WTC11 (cell line): ENCODE data around the gene MARCHF11. TPM values are rescaled to one million over a fixed set of nuclear protein-coding genes. Genes with fewer than 3 reads are reported as not detected.

Source experiments
- CBFB ChIP-seq: sonication (generic); formaldehyde crosslinking; IDR thresholded peaks from 2 replicates; pipeline ENCODE4 v1.8.1; 2022; ENCODE audit warnings: mild to moderate bottlenecking, low read depth, missing genetic modification reagents
- ELF4 ChIP-seq: sonication (generic); formaldehyde crosslinking; IDR thresholded peaks from 2 replicates; pipeline ENCODE4 v1.8.1; 2022; ENCODE audit warnings: low read depth, mild to moderate bottlenecking, moderate library complexity, missing genetic modification reagents
- ETV6 ChIP-seq: sonication (generic); formaldehyde crosslinking; IDR thresholded peaks from 2 replicates; pipeline ENCODE4 v1.8.1; 2022; ENCODE audit warnings: mild to moderate bottlenecking, missing genetic modification reagents
- FOXJ3 ChIP-seq: sonication (generic); formaldehyde crosslinking; IDR thresholded peaks from 2 replicates; pipeline ENCODE4 v1.9.0; 2021; ENCODE audit warnings: missing genetic modification reagents, mild to moderate bottlenecking, borderline replicate concordance
- JAZF1 ChIP-seq: fragments of 250-450 bp; sonication (Bioruptor Pico); IDR thresholded peaks from 2 replicates; pipeline ENCODE4 v1.9.0; 2021; ENCODE audit warnings: moderate library complexity, mild to moderate bottlenecking, inconsistent platforms
- ZNF396 ChIP-seq: fragments of 250-450 bp; sonication (Bioruptor Pico); IDR thresholded peaks from 2 replicates; pipeline ENCODE4 v1.8.0; 2021; ENCODE audit warnings: mild to moderate bottlenecking, moderate library complexity, borderline replicate concordance
- total RNA-seq: library from RNA; stranded (reverse); gene quantifications from 3 replicates; pipeline ENCODE4 v1.2.3, GENCODE V29; 2021
- TF ChIP-seq, protein P1 (sequence below): fragments of 250-450 bp; sonication (Bioruptor Pico); IDR thresholded peaks from 2 replicates; pipeline ENCODE4 v2.1.2; 2022; ENCODE audit warnings: mild to moderate bottlenecking, moderate library complexity
- TF ChIP-seq, protein P2 (sequence below): fragments of 250-450 bp; sonication (Bioruptor Pico); IDR thresholded peaks from 2 replicates; pipeline ENCODE4 v1.8.0; 2021; ENCODE audit warnings: mild to moderate bottlenecking
- TF ChIP-seq, protein P3 (sequence below): sonication (generic); formaldehyde crosslinking; IDR thresholded peaks from 2 replicates; pipeline ENCODE4 v1.8.0; 2022; ENCODE audit warnings: missing genetic modification reagents
- TF ChIP-seq, protein P4 (sequence below): sonication (generic); formaldehyde crosslinking; IDR thresholded peaks from 2 replicates; pipeline ENCODE4 v1.8.1; 2022; ENCODE audit warnings: low read depth, mild to moderate bottlenecking, moderate library complexity, missing genetic modification reagents, borderline replicate concordance
- TF ChIP-seq, protein P5 (sequence below): fragments of 250-450 bp; sonication (Bioruptor Pico); IDR thresholded peaks from 2 replicates; pipeline ENCODE4 v1.9.0; 2021; ENCODE audit warnings: mild to moderate bottlenecking, borderline replicate concordance
- TF ChIP-seq, protein P6 (sequence below): fragments of 200-600 bp; IDR thresholded peaks from 2 replicates; pipeline ENCODE4 v1.8.0; 2022; ENCODE audit warnings: antibody characterized with exemption
- TF ChIP-seq, protein P7 (sequence below): sonication (generic); formaldehyde crosslinking; IDR thresholded peaks from 2 replicates; pipeline ENCODE4 v1.8.0; 2023; ENCODE audit warnings: mild to moderate bottlenecking, missing genetic modification reagents
- TF ChIP-seq, protein P8 (sequence below): sonication (generic); formaldehyde crosslinking; IDR thresholded peaks from 2 replicates; pipeline ENCODE4 v1.8.1; 2023; ENCODE audit warnings: mild to moderate bottlenecking, moderate library complexity, missing genetic modification reagents
- TF ChIP-seq, protein P9 (sequence below): fragments of 250-450 bp; sonication (Bioruptor Pico); IDR thresholded peaks from 2 replicates; pipeline ENCODE4 v1.9.0; 2021; ENCODE audit warnings: mild to moderate bottlenecking
- TF ChIP-seq, protein P10 (sequence below): sonication (generic); formaldehyde crosslinking; IDR thresholded peaks from 2 replicates; pipeline ENCODE4 v1.8.0; 2022; ENCODE audit warnings: mild to moderate bottlenecking, missing genetic modification reagents

MARCHF11 gene
- total RNA-seq, 1 experiment from 2014 or later: 2.9 TPM

DNA sequence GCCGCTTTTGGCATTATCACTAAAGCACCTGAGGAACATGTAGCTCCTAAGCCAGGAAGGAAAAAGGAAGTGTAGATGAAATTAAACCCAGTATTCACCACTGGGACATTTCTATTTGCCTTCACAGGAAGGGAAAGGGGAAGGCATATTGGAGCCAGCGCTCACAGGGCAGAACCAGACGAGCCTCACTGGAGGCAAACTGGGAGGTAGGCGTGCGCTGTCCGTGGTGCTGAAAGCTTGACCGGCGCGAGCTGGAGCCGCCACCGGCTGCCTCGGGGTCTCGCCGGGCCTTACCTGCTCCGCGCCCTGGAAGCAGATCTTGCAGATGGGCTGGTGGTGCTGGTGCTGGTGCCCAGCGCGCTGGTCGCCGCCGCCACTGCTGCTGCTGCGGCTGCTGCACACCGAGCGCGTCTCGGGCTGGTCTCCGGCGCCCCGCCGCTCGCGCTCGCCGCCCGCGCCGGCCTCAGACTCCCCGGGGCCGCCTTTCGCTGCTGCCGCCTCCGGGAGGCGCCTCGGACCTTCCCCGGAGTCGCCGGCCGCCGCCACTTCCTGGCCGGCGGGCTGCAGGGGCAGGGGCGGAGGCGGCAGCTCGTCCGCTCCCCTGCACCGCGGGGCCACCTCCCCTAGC, 732 bp downstream of the MARCHF11 start (continued):
- TF ChIP-seq, protein P1, sequence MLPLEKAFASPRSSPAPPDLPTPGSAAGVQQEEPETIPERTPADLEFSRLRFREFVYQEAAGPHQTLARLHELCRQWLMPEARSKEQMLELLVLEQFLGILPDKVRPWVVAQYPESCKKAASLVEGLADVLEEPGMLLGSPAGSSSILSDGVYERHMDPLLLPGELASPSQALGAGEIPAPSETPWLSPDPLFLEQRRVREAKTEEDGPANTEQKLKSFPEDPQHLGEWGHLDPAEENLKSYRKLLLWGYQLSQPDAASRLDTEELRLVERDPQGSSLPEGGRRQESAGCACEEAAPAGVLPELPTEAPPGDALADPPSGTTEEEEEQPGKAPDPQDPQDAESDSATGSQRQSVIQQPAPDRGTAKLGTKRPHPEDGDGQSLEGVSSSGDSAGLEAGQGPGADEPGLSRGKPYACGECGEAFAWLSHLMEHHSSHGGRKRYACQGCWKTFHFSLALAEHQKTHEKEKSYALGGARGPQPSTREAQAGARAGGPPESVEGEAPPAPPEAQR (CRISPR knock-in tag): no peak
- TF ChIP-seq ZNF396 (CRISPR knock-in tag) (no peak), FOXJ3 (CRISPR knock-in tag) (no peak), JAZF1 (CRISPR knock-in tag) (no peak), ELF4 (CRISPR knock-in tag) (no peak), ETV6 (CRISPR knock-in tag) (peak; percentile 94; the same call in 1 of the 2 replicates), CBFB (CRISPR knock-in tag) (peak; percentile 98)
- TF ChIP-seq, protein P2, sequence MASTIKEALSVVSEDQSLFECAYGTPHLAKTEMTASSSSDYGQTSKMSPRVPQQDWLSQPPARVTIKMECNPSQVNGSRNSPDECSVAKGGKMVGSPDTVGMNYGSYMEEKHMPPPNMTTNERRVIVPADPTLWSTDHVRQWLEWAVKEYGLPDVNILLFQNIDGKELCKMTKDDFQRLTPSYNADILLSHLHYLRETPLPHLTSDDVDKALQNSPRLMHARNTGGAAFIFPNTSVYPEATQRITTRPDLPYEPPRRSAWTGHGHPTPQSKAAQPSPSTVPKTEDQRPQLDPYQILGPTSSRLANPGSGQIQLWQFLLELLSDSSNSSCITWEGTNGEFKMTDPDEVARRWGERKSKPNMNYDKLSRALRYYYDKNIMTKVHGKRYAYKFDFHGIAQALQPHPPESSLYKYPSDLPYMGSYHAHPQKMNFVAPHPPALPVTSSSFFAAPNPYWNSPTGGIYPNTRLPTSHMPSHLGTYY (CRISPR knock-in tag): no peak
- TF ChIP-seq, protein P3, sequence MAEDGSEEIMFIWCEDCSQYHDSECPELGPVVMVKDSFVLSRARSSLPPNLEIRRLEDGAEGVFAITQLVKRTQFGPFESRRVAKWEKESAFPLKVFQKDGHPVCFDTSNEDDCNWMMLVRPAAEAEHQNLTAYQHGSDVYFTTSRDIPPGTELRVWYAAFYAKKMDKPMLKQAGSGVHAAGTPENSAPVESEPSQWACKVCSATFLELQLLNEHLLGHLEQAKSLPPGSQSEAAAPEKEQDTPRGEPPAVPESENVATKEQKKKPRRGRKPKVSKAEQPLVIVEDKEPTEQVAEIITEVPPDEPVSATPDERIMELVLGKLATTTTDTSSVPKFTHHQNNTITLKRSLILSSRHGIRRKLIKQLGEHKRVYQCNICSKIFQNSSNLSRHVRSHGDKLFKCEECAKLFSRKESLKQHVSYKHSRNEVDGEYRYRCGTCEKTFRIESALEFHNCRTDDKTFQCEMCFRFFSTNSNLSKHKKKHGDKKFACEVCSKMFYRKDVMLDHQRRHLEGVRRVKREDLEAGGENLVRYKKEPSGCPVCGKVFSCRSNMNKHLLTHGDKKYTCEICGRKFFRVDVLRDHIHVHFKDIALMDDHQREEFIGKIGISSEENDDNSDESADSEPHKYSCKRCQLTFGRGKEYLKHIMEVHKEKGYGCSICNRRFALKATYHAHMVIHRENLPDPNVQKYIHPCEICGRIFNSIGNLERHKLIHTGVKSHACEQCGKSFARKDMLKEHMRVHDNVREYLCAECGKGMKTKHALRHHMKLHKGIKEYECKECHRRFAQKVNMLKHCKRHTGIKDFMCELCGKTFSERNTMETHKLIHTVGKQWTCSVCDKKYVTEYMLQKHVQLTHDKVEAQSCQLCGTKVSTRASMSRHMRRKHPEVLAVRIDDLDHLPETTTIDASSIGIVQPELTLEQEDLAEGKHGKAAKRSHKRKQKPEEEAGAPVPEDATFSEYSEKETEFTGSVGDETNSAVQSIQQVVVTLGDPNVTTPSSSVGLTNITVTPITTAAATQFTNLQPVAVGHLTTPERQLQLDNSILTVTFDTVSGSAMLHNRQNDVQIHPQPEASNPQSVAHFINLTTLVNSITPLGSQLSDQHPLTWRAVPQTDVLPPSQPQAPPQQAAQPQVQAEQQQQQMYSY (CRISPR knock-in tag): no peak
- TF ChIP-seq, protein P4, sequence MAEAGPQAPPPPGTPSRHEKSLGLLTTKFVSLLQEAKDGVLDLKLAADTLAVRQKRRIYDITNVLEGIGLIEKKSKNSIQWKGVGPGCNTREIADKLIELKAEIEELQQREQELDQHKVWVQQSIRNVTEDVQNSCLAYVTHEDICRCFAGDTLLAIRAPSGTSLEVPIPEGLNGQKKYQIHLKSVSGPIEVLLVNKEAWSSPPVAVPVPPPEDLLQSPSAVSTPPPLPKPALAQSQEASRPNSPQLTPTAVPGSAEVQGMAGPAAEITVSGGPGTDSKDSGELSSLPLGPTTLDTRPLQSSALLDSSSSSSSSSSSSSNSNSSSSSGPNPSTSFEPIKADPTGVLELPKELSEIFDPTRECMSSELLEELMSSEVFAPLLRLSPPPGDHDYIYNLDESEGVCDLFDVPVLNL (CRISPR knock-in tag): peak; percentile 88
- TF ChIP-seq, protein P5, sequence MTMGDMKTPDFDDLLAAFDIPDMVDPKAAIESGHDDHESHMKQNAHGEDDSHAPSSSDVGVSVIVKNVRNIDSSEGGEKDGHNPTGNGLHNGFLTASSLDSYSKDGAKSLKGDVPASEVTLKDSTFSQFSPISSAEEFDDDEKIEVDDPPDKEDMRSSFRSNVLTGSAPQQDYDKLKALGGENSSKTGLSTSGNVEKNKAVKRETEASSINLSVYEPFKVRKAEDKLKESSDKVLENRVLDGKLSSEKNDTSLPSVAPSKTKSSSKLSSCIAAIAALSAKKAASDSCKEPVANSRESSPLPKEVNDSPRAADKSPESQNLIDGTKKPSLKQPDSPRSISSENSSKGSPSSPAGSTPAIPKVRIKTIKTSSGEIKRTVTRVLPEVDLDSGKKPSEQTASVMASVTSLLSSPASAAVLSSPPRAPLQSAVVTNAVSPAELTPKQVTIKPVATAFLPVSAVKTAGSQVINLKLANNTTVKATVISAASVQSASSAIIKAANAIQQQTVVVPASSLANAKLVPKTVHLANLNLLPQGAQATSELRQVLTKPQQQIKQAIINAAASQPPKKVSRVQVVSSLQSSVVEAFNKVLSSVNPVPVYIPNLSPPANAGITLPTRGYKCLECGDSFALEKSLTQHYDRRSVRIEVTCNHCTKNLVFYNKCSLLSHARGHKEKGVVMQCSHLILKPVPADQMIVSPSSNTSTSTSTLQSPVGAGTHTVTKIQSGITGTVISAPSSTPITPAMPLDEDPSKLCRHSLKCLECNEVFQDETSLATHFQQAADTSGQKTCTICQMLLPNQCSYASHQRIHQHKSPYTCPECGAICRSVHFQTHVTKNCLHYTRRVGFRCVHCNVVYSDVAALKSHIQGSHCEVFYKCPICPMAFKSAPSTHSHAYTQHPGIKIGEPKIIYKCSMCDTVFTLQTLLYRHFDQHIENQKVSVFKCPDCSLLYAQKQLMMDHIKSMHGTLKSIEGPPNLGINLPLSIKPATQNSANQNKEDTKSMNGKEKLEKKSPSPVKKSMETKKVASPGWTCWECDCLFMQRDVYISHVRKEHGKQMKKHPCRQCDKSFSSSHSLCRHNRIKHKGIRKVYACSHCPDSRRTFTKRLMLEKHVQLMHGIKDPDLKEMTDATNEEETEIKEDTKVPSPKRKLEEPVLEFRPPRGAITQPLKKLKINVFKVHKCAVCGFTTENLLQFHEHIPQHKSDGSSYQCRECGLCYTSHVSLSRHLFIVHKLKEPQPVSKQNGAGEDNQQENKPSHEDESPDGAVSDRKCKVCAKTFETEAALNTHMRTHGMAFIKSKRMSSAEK: no peak
- TF ChIP-seq, protein P6, sequence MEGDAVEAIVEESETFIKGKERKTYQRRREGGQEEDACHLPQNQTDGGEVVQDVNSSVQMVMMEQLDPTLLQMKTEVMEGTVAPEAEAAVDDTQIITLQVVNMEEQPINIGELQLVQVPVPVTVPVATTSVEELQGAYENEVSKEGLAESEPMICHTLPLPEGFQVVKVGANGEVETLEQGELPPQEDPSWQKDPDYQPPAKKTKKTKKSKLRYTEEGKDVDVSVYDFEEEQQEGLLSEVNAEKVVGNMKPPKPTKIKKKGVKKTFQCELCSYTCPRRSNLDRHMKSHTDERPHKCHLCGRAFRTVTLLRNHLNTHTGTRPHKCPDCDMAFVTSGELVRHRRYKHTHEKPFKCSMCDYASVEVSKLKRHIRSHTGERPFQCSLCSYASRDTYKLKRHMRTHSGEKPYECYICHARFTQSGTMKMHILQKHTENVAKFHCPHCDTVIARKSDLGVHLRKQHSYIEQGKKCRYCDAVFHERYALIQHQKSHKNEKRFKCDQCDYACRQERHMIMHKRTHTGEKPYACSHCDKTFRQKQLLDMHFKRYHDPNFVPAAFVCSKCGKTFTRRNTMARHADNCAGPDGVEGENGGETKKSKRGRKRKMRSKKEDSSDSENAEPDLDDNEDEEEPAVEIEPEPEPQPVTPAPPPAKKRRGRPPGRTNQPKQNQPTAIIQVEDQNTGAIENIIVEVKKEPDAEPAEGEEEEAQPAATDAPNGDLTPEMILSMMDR: no peak
- TF ChIP-seq, protein P7, sequence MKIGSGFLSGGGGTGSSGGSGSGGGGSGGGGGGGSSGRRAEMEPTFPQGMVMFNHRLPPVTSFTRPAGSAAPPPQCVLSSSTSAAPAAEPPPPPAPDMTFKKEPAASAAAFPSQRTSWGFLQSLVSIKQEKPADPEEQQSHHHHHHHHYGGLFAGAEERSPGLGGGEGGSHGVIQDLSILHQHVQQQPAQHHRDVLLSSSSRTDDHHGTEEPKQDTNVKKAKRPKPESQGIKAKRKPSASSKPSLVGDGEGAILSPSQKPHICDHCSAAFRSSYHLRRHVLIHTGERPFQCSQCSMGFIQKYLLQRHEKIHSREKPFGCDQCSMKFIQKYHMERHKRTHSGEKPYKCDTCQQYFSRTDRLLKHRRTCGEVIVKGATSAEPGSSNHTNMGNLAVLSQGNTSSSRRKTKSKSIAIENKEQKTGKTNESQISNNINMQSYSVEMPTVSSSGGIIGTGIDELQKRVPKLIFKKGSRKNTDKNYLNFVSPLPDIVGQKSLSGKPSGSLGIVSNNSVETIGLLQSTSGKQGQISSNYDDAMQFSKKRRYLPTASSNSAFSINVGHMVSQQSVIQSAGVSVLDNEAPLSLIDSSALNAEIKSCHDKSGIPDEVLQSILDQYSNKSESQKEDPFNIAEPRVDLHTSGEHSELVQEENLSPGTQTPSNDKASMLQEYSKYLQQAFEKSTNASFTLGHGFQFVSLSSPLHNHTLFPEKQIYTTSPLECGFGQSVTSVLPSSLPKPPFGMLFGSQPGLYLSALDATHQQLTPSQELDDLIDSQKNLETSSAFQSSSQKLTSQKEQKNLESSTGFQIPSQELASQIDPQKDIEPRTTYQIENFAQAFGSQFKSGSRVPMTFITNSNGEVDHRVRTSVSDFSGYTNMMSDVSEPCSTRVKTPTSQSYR (CRISPR knock-in tag): peak; percentile 80; the same call in 1 of the 2 replicates
- TF ChIP-seq, protein P8, sequence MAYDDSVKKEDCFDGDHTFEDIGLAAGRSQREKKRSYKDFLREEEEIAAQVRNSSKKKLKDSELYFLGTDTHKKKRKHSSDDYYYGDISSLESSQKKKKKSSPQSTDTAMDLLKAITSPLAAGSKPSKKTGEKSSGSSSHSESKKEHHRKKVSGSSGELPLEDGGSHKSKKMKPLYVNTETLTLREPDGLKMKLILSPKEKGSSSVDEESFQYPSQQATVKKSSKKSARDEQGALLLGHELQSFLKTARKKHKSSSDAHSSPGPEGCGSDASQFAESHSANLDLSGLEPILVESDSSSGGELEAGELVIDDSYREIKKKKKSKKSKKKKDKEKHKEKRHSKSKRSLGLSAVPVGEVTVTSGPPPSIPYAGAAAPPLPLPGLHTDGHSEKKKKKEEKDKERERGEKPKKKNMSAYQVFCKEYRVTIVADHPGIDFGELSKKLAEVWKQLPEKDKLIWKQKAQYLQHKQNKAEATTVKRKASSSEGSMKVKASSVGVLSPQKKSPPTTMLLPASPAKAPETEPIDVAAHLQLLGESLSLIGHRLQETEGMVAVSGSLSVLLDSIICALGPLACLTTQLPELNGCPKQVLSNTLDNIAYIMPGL (CRISPR knock-in tag): peak; percentile 63; the same call in 1 of the 2 replicates
- TF ChIP-seq, protein P9, sequence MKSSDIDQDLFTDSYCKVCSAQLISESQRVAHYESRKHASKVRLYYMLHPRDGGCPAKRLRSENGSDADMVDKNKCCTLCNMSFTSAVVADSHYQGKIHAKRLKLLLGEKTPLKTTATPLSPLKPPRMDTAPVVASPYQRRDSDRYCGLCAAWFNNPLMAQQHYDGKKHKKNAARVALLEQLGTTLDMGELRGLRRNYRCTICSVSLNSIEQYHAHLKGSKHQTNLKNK (CRISPR knock-in tag): no peak
- TF ChIP-seq, protein P10, sequence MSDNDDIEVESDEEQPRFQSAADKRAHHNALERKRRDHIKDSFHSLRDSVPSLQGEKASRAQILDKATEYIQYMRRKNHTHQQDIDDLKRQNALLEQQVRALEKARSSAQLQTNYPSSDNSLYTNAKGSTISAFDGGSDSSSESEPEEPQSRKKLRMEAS: peak; percentile 60; the same call in 1 of the 2 replicates
